Measurements from ENCODE around the gene HES7.

- TF ChIP-seq, protein P1, sequence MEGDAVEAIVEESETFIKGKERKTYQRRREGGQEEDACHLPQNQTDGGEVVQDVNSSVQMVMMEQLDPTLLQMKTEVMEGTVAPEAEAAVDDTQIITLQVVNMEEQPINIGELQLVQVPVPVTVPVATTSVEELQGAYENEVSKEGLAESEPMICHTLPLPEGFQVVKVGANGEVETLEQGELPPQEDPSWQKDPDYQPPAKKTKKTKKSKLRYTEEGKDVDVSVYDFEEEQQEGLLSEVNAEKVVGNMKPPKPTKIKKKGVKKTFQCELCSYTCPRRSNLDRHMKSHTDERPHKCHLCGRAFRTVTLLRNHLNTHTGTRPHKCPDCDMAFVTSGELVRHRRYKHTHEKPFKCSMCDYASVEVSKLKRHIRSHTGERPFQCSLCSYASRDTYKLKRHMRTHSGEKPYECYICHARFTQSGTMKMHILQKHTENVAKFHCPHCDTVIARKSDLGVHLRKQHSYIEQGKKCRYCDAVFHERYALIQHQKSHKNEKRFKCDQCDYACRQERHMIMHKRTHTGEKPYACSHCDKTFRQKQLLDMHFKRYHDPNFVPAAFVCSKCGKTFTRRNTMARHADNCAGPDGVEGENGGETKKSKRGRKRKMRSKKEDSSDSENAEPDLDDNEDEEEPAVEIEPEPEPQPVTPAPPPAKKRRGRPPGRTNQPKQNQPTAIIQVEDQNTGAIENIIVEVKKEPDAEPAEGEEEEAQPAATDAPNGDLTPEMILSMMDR (IDR thresholded peaks at IDR 0.05) = no peak
- no peak for TF ChIP-seq POLR2A (IDR thresholded peaks at IDR 0.05)
Measured at GRCh38 chr17:8160741-8161221, 36.9 kb upstream of the HES7 start.
